ENCODE data around the gene OLFML3. TPM values are rescaled to one million over a fixed set of nuclear protein-coding genes. Genes with fewer than 3 reads are reported as not detected.
"Not testable (repeated sequence)": the region's sequence is repeated elsewhere in the genome, so short reads cannot be mapped to it uniquely, and the experiment has no call there.

OLFML3 gene
- total and polyA plus RNA-seq, 4 donors: 17.3 to 96.1 (median 20.1) TPM

GRCh38 chr1:114003431-114003830 lies 24.2 kb downstream of the OLFML3 start:
- intact Hi-C loops (cut with DNase I): no loop called here
- DNase-seq: no peak

DNA sequence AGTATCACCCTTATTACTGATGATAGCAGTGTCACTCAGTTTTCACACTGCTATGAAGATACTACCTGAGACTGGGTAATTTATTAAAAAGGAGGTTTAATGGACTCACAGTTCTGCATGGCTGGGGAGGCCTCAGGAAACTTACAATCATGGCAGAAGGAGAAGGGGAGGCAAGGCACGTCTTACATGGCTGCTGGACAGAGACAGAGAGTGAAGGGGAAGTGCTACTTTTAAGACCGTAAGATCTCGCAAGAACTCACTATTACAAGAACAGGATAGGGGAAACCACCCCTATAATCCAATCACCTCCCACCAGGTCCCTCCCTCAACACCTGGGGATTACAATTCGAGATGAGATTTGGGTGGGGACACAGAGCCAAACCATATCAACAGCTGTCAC lies 27.6 kb downstream of the OLFML3 start:
- whole genome bisulfite sequencing, 2 donors: 93 to 94% methylated on average over 4 of the region's 4 CpGs
- intact Hi-C loops (cut with DNase I): not testable (repeated sequence)

More at GRCh38 chr1:114003431-114003830, 24.2 kb downstream of the OLFML3 start:
- H3K9me3 ChIP-seq (ENCODE audit: control insufficient read depth, low read length): peaks cover 5% of the 10 kb centered on the region
- whole genome bisulfite sequencing, 2 donors: 37 to 39% methylated on average over 5 of the region's 5 CpGs
- no peaks in the 10 kb centered on the region for H3K27me3 ChIP-seq (ENCODE audit: control insufficient read depth in 1 of 2, insufficient read depth in 2 of 2, low read length in 1 of 2)
- H3K4me3 ChIP-seq (ENCODE audit: low read length in 2 of 2): no peak overlapping the region
- no peaks in the 10 kb centered on the region for H3K36me3 ChIP-seq (ENCODE audit: control insufficient read depth in 1 of 2, insufficient read depth in 2 of 2, low read length in 1 of 2)
- ATAC-seq (ENCODE audit: low FRiP score): no peak
- H3K27ac ChIP-seq (ENCODE audit: low read depth in 1 of 2, low read length in 2 of 2): no peak overlapping the region
- H3K4me1 ChIP-seq (ENCODE audit: control insufficient read depth in 1 of 2, insufficient read depth in 2 of 2, low read length in 2 of 2): no peaks in the 10 kb centered on the region

DNA sequence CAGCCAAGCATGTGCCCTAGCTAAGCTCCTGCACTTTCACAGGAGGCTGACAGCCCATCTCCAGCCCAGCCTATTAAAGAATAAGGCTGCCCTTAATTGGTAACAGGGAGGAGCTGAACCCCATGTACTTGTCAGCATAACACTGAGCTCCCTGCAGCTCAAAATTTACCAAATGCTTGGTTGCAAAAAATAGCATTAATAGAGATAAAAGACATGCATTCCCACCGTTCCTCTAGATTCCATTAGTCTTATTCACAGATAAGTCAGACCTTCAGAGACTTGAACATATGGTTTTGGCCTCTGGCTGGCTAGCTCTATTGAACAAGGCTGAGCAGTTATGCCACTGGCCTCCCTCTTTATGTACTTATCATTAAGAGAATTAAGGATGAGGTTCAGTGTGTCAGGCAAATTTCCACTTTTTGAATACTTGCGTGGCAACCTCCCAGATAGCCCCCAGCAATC lies 29.2 kb downstream of the OLFML3 start:
- 48 to 51% methylated on average over 2 of the region's 2 CpGs for WGBS, 2 donors
- Histone ChIP-seq H3K4me3 (ENCODE audit: low read length in 2 of 2) (no peak overlapping the region), H3K4me1 (ENCODE audit: control insufficient read depth in 1 of 2, insufficient read depth in 2 of 2, low read length in 2 of 2) (no peaks in the 10 kb centered on the region), H3K36me3 (ENCODE audit: control insufficient read depth in 1 of 2, insufficient read depth in 2 of 2, low read length in 1 of 2) (no peaks in the 10 kb centered on the region), H3K27ac (ENCODE audit: low read depth in 1 of 2, low read length in 2 of 2) (no peak overlapping the region), H3K9me3 (ENCODE audit: control insufficient read depth, low read length) (no peaks in the 10 kb centered on the region), H3K27me3 (ENCODE audit: control insufficient read depth in 1 of 2, insufficient read depth in 2 of 2, low read length in 1 of 2) (no peaks in the 10 kb centered on the region)
- no peak for DNase-seq
- no peak for ATAC-seq (ENCODE audit: low FRiP score)
- intact Hi-C loops (cut with DNase I): no loop called here

More for the DNA sequence above, 27.6 kb downstream of the OLFML3 start:
- not testable (repeated sequence) for H3K36me3 ChIP-seq (ENCODE audit: control insufficient read depth in 1 of 2, insufficient read depth in 2 of 2, low read length in 1 of 2); H3K27ac ChIP-seq (ENCODE audit: low read depth in 1 of 2, low read length in 2 of 2); ATAC-seq (ENCODE audit: low FRiP score); H3K27me3 ChIP-seq (ENCODE audit: control insufficient read depth in 1 of 2, insufficient read depth in 2 of 2, low read length in 1 of 2); DNase-seq; H3K4me1 ChIP-seq (ENCODE audit: control insufficient read depth in 1 of 2, insufficient read depth in 2 of 2, low read length in 2 of 2); H3K9me3 ChIP-seq (ENCODE audit: control insufficient read depth, low read length); H3K4me3 ChIP-seq (ENCODE audit: low read length in 2 of 2)

- no peak for DNase-seq
- no peaks in the 10 kb centered on the region for H3K27me3 ChIP-seq (ENCODE audit: control insufficient read depth in 1 of 2, insufficient read depth in 2 of 2, low read length in 1 of 2)
- intact Hi-C loops (cut with DNase I): no loop called here
Observed at GRCh38 chr1:114008993-114009392, 29.7 kb downstream of the OLFML3 start.

DNA sequence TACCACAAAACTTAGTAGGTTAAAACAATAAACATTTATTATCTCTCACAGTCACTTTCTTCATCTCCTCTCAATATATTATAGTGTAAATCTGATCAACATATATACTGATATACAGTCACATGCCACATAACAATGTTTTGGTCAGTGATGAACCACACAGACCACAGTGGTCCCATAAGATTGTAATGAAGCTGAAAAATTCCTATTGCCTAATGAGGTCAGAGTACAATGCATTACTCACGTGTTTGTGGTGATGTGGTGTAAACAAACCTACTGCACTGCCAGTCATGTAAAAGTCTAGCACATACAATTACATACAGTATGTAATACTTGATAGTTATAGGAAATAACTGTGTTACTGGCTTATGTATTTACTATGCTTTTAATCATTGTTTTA lies 30.1 kb downstream of the OLFML3 start:
- no peaks in the 10 kb centered on the region for H3K36me3 ChIP-seq (ENCODE audit: control insufficient read depth in 1 of 2, insufficient read depth in 2 of 2, low read length in 1 of 2)
- H3K9me3 ChIP-seq (ENCODE audit: control insufficient read depth, low read length): no peaks in the 10 kb centered on the region
- DNase-seq (no peak), ATAC-seq (ENCODE audit: low FRiP score) (no peak)
- H3K4me3 ChIP-seq (ENCODE audit: low read length in 2 of 2): no peak overlapping the region
- intact Hi-C loops (cut with DNase I): no loop called here
- no peak overlapping the region for H3K27ac ChIP-seq (ENCODE audit: low read depth in 1 of 2, low read length in 2 of 2)
- WGBS, 2 donors: 82% methylated on average over 1 of the region's 1 CpG
- H3K4me1 ChIP-seq (ENCODE audit: control insufficient read depth in 1 of 2, insufficient read depth in 2 of 2, low read length in 2 of 2): no peaks in the 10 kb centered on the region
- no peaks in the 10 kb centered on the region for H3K27me3 ChIP-seq (ENCODE audit: control insufficient read depth in 1 of 2, insufficient read depth in 2 of 2, low read length in 1 of 2)

More at GRCh38 chr1:114008993-114009392, 29.7 kb downstream of the OLFML3 start:
- no peaks in the 10 kb centered on the region for H3K4me1 ChIP-seq (ENCODE audit: control insufficient read depth in 1 of 2, insufficient read depth in 2 of 2, low read length in 2 of 2)
- no peaks in the 10 kb centered on the region for H3K9me3 ChIP-seq (ENCODE audit: control insufficient read depth, low read length)
- no peak overlapping the region for H3K27ac ChIP-seq (ENCODE audit: low read depth in 1 of 2, low read length in 2 of 2)
- no peak for ATAC-seq (ENCODE audit: low FRiP score)
- H3K4me3 ChIP-seq (ENCODE audit: low read length in 2 of 2): no peak overlapping the region
- H3K36me3 ChIP-seq (ENCODE audit: control insufficient read depth in 1 of 2, insufficient read depth in 2 of 2, low read length in 1 of 2): no peaks in the 10 kb centered on the region

DNA sequence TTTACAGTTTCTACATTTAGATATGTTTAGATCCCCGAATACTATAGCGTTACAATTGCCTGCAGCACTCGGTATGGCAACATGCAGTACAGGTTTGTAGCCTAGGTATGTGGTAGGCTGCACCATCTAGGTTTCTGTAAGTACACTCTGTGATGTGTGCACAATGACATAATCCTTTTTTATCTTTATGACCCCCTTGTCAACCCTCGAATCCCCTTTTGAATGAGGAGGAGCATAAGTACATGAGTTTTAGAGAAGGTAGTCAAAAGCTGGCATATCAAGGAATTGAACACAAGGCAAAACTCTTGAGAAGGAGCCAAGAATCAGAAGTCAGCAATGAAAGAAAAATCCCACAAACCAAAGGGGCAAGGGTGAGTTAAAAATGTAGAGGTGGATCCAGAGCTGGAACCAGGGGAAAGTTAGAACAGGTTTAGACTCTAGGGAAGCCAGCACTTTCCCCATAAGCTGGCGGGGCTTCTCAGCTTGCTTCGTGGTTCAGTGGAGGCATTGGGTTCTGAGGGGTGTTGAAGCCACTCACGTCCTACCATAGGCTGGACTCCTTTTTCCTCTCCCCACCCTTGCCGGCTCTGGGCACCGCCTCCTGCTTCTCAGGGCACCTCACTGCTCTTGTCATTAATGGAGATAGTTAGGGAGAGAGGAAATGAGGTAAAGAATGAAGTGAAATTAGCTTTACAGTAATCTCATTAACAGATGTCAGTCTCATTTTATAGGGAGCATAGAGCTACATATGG lies 31.3 kb downstream of the OLFML3 start:
- H3K27me3 ChIP-seq (ENCODE audit: control insufficient read depth in 1 of 2, insufficient read depth in 2 of 2, low read length in 1 of 2): no peaks in the 10 kb centered on the region
- no peaks in the 10 kb centered on the region for H3K4me1 ChIP-seq (ENCODE audit: control insufficient read depth in 1 of 2, insufficient read depth in 2 of 2, low read length in 2 of 2)
- WGBS, 2 donors: 50 to 53% methylated on average over 9 of the region's 9 CpGs
- ATAC-seq (ENCODE audit: low FRiP score) (no peak), DNase-seq (no peak)
- intact Hi-C loops (cut with DNase I): loop anchor here in 1 of 2 donors (10.0 kb wide), 1 partner anchor 154 kb away; no protein-coding TSS in a partner anchor
- no peak overlapping the region for H3K27ac ChIP-seq (ENCODE audit: low read depth in 1 of 2, low read length in 2 of 2)
- H3K4me3 ChIP-seq (ENCODE audit: low read length in 2 of 2): no peak overlapping the region
- no peaks in the 10 kb centered on the region for H3K9me3 ChIP-seq (ENCODE audit: control insufficient read depth, low read length)
- no peaks in the 10 kb centered on the region for H3K36me3 ChIP-seq (ENCODE audit: control insufficient read depth in 1 of 2, insufficient read depth in 2 of 2, low read length in 1 of 2)

- Histone ChIP-seq H3K27me3 (ENCODE audit: control insufficient read depth in 1 of 2, insufficient read depth in 2 of 2, low read length in 1 of 2) (no peaks in the 10 kb centered on the region), H3K27ac (ENCODE audit: low read depth in 1 of 2, low read length in 2 of 2) (no peak overlapping the region), H3K36me3 (ENCODE audit: control insufficient read depth in 1 of 2, insufficient read depth in 2 of 2, low read length in 1 of 2) (no peaks in the 10 kb centered on the region), H3K4me1 (ENCODE audit: control insufficient read depth in 1 of 2, insufficient read depth in 2 of 2, low read length in 2 of 2) (no peaks in the 10 kb centered on the region), H3K9me3 (ENCODE audit: control insufficient read depth, low read length) (no peaks in the 10 kb centered on the region), H3K4me3 (ENCODE audit: low read length in 2 of 2) (no peak overlapping the region)
- DNase-seq (no peak), ATAC-seq (ENCODE audit: low FRiP score) (no peak)
- intact Hi-C loops (cut with DNase I): loop anchor here in 1 of 2 donors (10.0 kb wide), 1 partner anchor 153 kb away; no protein-coding TSS in a partner anchor
Observed at GRCh38 chr1:114011796-114012195, 32.5 kb downstream of the OLFML3 start.

GRCh38 chr1:114015075-114015474 lies 35.8 kb downstream of the OLFML3 start:
- DNase-seq (no peak), ATAC-seq (ENCODE audit: low FRiP score) (no peak)
- Histone ChIP-seq H3K9me3 (ENCODE audit: control insufficient read depth, low read length) (no peaks in the 10 kb centered on the region), H3K27me3 (ENCODE audit: control insufficient read depth in 1 of 2, insufficient read depth in 2 of 2, low read length in 1 of 2) (no peaks in the 10 kb centered on the region), H3K4me1 (ENCODE audit: control insufficient read depth in 1 of 2, insufficient read depth in 2 of 2, low read length in 2 of 2) (no peaks in the 10 kb centered on the region), H3K4me3 (ENCODE audit: low read length in 2 of 2) (no peak overlapping the region), H3K27ac (ENCODE audit: low read depth in 1 of 2, low read length in 2 of 2) (no peak overlapping the region), H3K36me3 (ENCODE audit: control insufficient read depth in 1 of 2, insufficient read depth in 2 of 2, low read length in 1 of 2) (no peaks in the 10 kb centered on the region)
- intact Hi-C loops (cut with DNase I): loop anchor here in 1 of 2 donors (10.0 kb wide), 1 partner anchor 150 kb away; no protein-coding TSS in a partner anchor
- WGBS, 2 donors: 46 to 53% methylated on average over 2 of the region's 2 CpGs

GRCh38 chr1:114019724-114020123 lies 40.5 kb downstream of the OLFML3 start:
- ATAC-seq (ENCODE audit: low FRiP score); DNase-seq; H3K9me3 ChIP-seq (ENCODE audit: control insufficient read depth, low read length); H3K27ac ChIP-seq (ENCODE audit: low read depth in 1 of 2, low read length in 2 of 2); H3K4me3 ChIP-seq (ENCODE audit: low read length in 2 of 2); H3K4me1 ChIP-seq (ENCODE audit: control insufficient read depth in 1 of 2, insufficient read depth in 2 of 2, low read length in 2 of 2); H3K27me3 ChIP-seq (ENCODE audit: control insufficient read depth in 1 of 2, insufficient read depth in 2 of 2, low read length in 1 of 2); H3K36me3 ChIP-seq (ENCODE audit: control insufficient read depth in 1 of 2, insufficient read depth in 2 of 2, low read length in 1 of 2): not testable (repeated sequence)
- intact Hi-C loops (cut with DNase I): loop anchor here in 1 of 2 donors (10.0 kb wide), 1 partner anchor 145 kb away; no protein-coding TSS in a partner anchor
- 92% methylated on average over 3 of the region's 3 CpGs for WGBS, 2 donors
